DND-41 (cell line): ENCODE measurements around the gene NISCH.

Source experiments
- EZH2 ChIP-seq: IDR thresholded peaks from 3 replicates; pipeline ENCODE4 v1.6.1; 2012; ENCODE audit warnings: borderline replicate concordance, low read depth, mild to moderate bottlenecking, moderate library complexity, low read length, inconsistent platforms; ENCODE audit not compliant: severe bottlenecking
- TF ChIP-seq, protein P1 (sequence below): IDR thresholded peaks from 2 replicates; pipeline ENCODE4 v1.5.1; 2012; ENCODE audit warnings: borderline replicate concordance, low read length, moderate library complexity, mild to moderate bottlenecking; ENCODE audit not compliant: poor library complexity, severe bottlenecking; ENCODE audit errors: extremely low read depth

DNA sequence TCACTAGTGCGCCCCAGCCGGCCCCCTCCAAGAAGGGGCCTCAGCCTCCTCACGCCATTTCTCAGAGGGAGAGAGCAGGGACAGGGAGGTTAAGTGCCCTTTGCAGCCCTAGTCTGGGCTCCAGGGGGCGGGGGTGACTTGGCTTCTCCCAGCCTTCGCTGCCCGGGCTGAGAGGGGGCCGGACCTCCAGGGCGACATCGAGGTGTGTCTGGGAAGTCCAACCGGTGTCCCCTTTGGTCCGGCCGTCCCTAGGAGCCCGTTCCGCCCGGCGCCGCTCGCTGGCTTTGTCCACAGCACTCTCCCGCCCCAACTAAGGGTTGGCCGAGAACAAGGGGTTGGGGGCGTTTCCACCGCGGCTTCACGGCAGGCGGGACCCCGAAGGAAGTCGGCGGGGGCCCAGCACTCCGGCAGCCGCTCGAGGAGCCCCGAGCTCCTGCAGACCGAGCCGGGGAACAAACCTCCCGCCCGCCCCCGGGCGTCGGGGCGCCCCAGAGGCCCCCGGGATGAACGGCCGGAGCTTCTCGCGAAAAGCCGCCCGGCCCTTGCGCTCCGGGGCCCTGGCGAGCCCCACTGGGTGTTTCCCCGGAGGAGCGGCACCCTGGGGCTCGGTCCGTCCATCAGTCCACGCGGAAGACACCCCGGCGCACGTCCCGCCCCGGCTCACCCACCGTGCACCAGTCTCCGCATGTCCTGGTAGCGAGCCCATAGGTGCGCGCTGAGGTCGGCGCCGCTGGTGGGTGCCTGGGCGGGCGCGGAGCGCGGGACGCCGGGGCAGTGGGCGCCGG, 77.6 kb downstream of the NISCH start:
- TF ChIP-seq, protein P1, sequence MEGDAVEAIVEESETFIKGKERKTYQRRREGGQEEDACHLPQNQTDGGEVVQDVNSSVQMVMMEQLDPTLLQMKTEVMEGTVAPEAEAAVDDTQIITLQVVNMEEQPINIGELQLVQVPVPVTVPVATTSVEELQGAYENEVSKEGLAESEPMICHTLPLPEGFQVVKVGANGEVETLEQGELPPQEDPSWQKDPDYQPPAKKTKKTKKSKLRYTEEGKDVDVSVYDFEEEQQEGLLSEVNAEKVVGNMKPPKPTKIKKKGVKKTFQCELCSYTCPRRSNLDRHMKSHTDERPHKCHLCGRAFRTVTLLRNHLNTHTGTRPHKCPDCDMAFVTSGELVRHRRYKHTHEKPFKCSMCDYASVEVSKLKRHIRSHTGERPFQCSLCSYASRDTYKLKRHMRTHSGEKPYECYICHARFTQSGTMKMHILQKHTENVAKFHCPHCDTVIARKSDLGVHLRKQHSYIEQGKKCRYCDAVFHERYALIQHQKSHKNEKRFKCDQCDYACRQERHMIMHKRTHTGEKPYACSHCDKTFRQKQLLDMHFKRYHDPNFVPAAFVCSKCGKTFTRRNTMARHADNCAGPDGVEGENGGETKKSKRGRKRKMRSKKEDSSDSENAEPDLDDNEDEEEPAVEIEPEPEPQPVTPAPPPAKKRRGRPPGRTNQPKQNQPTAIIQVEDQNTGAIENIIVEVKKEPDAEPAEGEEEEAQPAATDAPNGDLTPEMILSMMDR: no peak
- TF ChIP-seq EZH2: no peak
